ENCODE measurements around the gene NRCAM. TPM values are rescaled to one million over a fixed set of nuclear protein-coding genes. Genes with fewer than 3 reads are reported as not detected.

Gene NRCAM
- total RNA-seq, 4 donors from 2014 or later = 1.3 to 4.7 (median 2.2) TPM

DNA sequence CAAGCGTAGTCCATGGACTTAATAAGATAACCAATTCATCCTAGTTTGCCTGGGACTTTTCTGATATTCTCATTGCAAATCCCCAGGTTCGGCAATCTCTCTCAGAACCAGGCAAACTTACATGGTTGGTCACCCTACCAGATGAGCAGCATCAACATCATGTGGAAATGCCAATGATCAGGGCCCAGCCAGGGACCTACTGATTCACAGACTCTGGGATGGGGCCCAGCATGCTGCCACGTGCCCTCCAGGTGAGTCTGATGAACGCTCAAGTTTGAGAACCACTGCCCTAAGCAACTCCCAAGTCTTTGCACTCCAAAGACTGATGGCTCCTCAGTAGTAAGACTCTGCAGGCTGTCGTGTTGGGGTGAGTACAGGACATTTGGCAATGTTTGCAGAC, 328.8 kb downstream of the NRCAM start:
- no peaks in the 10 kb centered on the region for H3K27me3 ChIP-seq
- 86 to 100% methylated on average over 1 to 5 of the region's 5 CpGs for WGBS, 2 donors (ENCODE audit: low coverage in 1 of 2)
- H3K4me1 ChIP-seq = no peaks in the 10 kb centered on the region
- no peak overlapping the region for H3K27ac ChIP-seq
- H3K9me3 ChIP-seq = no peaks in the 10 kb centered on the region
- no peaks in the 10 kb centered on the region for H3K36me3 ChIP-seq
- TF ChIP-seq, protein P1, sequence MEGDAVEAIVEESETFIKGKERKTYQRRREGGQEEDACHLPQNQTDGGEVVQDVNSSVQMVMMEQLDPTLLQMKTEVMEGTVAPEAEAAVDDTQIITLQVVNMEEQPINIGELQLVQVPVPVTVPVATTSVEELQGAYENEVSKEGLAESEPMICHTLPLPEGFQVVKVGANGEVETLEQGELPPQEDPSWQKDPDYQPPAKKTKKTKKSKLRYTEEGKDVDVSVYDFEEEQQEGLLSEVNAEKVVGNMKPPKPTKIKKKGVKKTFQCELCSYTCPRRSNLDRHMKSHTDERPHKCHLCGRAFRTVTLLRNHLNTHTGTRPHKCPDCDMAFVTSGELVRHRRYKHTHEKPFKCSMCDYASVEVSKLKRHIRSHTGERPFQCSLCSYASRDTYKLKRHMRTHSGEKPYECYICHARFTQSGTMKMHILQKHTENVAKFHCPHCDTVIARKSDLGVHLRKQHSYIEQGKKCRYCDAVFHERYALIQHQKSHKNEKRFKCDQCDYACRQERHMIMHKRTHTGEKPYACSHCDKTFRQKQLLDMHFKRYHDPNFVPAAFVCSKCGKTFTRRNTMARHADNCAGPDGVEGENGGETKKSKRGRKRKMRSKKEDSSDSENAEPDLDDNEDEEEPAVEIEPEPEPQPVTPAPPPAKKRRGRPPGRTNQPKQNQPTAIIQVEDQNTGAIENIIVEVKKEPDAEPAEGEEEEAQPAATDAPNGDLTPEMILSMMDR (IDR thresholded peaks at IDR 0.05) = no peak
- TF ChIP-seq POLR2AphosphoS5 (IDR thresholded peaks at IDR 0.05) (no peak), POLR2A (IDR thresholded peaks at IDR 0.05) (no peak), EP300 (IDR thresholded peaks at IDR 0.05) (no peak)
- no peak overlapping the region for H3K4me3 ChIP-seq
- no peak for ATAC-seq

DNA sequence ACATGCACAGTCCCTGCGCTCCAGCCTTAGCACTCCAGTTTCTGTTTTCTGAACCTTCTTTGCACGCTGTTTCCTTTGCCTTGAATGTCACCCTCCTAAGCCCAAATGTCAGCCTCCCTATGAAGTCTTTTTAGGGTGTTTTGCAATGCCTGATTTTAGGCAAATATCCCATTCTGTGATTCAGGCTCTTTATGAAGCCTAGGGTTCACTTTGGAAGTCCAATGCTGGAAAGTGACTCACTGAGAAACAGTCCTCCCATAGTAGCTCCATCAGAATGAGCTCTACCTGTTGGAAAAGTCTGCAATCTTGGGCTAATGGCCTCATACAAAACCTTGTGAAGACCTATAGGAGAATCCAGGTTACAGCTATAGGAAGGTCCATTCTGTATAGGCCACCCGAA, 331.4 kb downstream of the NRCAM start:
- Histone ChIP-seq H3K27me3 (no peaks in the 10 kb centered on the region), H3K27ac (no peak overlapping the region), H3K9me3 (no peaks in the 10 kb centered on the region), H3K36me3 (no peaks in the 10 kb centered on the region), H3K4me1 (no peaks in the 10 kb centered on the region), H3K4me3 (no peak overlapping the region)
- TF ChIP-seq EP300 (IDR thresholded peaks at IDR 0.05) = no peak
- no peak for TF ChIP-seq POLR2AphosphoS5 (IDR thresholded peaks at IDR 0.05)
- TF ChIP-seq POLR2A (IDR thresholded peaks at IDR 0.05) = no peak
- TF ChIP-seq, protein P1 (IDR thresholded peaks at IDR 0.05) = no peak
- 96% methylated on average over 3 of the region's 3 CpGs for WGBS, 2 donors (ENCODE audit: low coverage in 1 of 2)
- ATAC-seq = no peak

DNA sequence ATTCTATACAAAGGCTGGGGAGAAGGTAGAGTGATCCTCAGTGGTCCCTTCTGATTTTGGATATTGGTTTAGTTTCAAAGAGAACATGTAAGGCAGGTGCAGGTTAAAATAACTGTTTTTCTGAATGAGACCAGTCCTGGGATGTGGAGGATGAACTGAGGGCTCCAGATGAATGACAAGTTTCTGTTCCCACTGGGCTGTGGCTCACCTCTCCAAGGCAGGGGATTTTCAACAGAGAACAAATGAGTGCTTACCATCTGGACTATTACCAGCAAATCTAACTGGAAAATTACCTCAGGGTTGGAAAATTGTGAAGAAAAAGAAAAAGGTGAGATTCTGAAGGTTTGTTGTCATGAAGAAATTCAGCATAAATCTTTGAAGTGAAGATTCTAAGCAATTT, 334.1 kb downstream of the NRCAM start:
- TF ChIP-seq POLR2A (IDR thresholded peaks at IDR 0.05) (no peak), EP300 (IDR thresholded peaks at IDR 0.05) (no peak), POLR2AphosphoS5 (IDR thresholded peaks at IDR 0.05) (no peak)
- TF ChIP-seq, protein P1 (IDR thresholded peaks at IDR 0.05) = no peak
- ATAC-seq = no peak
- no peaks in the 10 kb centered on the region for H3K4me1 ChIP-seq
- no peak overlapping the region for H3K4me3 ChIP-seq
- no peaks in the 10 kb centered on the region for H3K36me3 ChIP-seq
- H3K9me3 ChIP-seq = no peaks in the 10 kb centered on the region
- no peaks in the 10 kb centered on the region for H3K27me3 ChIP-seq
- H3K27ac ChIP-seq = no peak overlapping the region

DNA sequence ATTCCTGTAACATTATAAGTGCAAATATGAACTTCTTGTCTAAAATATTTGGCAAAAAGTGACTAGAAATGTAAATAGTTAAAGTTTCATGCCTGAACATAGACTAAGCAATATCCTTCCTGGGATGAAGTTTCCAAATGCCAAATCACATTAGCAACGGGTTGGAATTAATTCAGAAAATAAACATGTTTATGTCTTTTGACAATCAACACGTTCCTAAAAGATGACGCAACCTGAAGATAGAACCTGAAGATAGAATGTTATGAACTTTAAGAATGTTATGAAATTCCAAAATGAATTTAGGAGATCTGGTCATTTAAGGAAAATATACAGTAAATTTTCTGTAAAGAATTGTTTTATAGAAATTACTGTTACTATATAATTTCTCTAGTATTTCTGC, 335.3 kb downstream of the NRCAM start:
- ATAC-seq = no peak
- Histone ChIP-seq H3K4me1 (no peaks in the 10 kb centered on the region), H3K27me3 (no peaks in the 10 kb centered on the region), H3K27ac (no peak overlapping the region), H3K36me3 (no peaks in the 10 kb centered on the region), H3K4me3 (no peak overlapping the region), H3K9me3 (no peaks in the 10 kb centered on the region)
- WGBS, 2 donors (ENCODE audit: low coverage in 1 of 2) = 49 to 59% methylated on average over 3 of the region's 3 CpGs
- TF ChIP-seq POLR2AphosphoS5 (IDR thresholded peaks at IDR 0.05) (no peak), EP300 (IDR thresholded peaks at IDR 0.05) (no peak), POLR2A (IDR thresholded peaks at IDR 0.05) (no peak)

DNA sequence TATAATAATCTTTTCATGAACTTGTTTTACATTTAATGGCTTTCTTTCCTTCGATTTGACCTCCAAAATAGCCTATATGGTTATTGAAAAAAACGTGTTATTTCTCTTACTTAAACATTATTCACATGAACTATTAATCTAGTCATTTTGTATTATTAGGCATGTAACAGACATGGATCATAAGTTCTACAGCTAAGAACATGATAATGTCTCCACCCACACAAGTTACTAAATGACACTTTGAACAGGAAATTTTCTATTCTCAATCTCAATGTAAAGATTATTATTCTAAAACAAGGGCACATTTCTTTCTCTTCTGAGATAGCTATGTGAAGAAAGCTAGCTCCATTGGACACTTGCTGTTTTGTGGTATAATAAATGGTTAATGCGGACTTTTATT, 336.0 kb downstream of the NRCAM start:
- 76 to 78% methylated on average over 3 of the region's 3 CpGs for whole genome bisulfite sequencing, 2 donors (ENCODE audit: low coverage in 1 of 2)
- no peak for ATAC-seq
- TF ChIP-seq POLR2A (IDR thresholded peaks at IDR 0.05) = no peak
- TF ChIP-seq EP300 (IDR thresholded peaks at IDR 0.05) = no peak
- TF ChIP-seq, protein P1 (IDR thresholded peaks at IDR 0.05) = no peak
- TF ChIP-seq POLR2AphosphoS5 (IDR thresholded peaks at IDR 0.05) = no peak

More for the DNA sequence above, 336.0 kb downstream of the NRCAM start:
- no peak overlapping the region for H3K4me3 ChIP-seq
- no peak overlapping the region for H3K27ac ChIP-seq
- H3K27me3 ChIP-seq = no peaks in the 10 kb centered on the region
- H3K4me1 ChIP-seq = no peaks in the 10 kb centered on the region
- no peaks in the 10 kb centered on the region for H3K9me3 ChIP-seq
- H3K36me3 ChIP-seq = no peaks in the 10 kb centered on the region

Data from gastroesophageal sphincter (tissue), 4 donors.